GM18498 (cell line): ENCODE measurements around the gene TAPT1.
"Not testable (repeated sequence)": the region's sequence is repeated elsewhere in the genome, so short reads cannot be mapped to it uniquely, and the experiment has no call there.

Experiments used
- ATAC-seq: cut with Tn5 transposase; IDR thresholded peaks from one replicate; pipeline ENCODE4 v1.9.1; 2021; ENCODE audit warnings: mild to moderate bottlenecking, moderate library complexity; ENCODE audit not compliant: unreplicated experiment

The TAPT1 gene

GRCh38 chr4:16217300-16218051, 8.8 kb downstream of the TAPT1 start:
- peak; percentile 73 for ATAC-seq

DNA sequence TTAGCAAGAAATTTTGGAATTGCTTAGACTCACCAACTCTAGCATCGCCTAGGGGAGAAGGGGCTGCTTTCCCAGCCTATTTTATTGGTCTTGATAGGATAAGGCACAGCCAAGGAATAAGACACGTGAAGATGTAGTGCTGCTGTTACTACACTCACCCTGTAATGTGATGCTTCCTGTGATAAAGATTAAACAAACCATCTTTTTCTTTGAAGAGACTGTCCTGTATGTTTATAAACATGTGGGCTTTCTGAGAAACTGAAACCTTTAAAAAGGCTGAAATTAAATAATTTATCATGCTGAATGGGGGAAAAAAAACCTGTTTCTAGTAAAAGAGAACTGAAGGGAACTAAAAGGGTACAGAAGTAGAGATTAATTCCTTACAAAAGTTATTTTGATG, 13.2 kb downstream of the TAPT1 start:
- no peak for ATAC-seq

- no peak for ATAC-seq
Measured at GRCh38 chr4:16212138-16212782, 14.0 kb downstream of the TAPT1 start.

DNA sequence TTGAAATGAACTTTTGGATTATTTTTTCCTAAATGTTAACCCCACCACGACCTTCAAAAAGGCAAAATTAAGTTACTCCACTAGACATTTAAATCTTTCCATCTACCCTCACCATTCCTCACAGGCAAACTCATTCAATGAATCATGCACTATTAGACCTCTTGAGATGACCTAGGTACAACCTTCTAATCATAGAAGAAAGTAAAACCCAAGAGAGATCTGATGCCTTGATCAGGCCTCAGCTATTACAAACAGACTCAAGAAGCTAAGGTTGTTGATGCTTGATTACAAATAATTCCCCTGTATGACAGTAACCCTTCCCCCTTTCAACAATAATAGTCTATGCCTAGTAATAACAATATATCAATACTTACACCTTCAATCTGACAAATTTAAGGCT, 18.9 kb downstream of the TAPT1 start:
- no peak for ATAC-seq

- no peak for ATAC-seq
Measured at GRCh38 chr4:16206848-16207247, 19.4 kb downstream of the TAPT1 start.

DNA sequence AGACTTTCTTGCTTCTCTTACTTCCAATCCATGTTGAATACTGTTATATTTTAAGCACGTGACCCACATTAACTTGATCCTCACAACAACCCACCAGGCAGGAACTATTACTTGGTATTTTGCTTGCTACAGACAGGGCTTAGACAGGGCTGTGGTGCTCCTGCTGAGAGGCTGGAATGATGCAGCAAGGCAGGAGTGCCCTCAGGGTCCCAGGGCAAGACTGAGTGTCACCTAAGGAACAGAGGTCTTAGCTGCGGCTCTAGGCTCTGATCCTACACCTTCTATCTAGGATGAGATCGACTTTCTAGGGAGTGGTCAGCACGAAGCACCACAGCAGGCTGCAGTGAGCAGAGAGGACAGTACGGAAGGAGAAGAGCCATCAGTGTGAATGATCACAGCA, 20.0 kb downstream of the TAPT1 start:
- no peak for ATAC-seq

GRCh38 chr4:16205298-16206164, 20.7 kb downstream of the TAPT1 start:
- ATAC-seq, result peak; percentile 90

GRCh38 chr4:16204505-16204904, 21.8 kb downstream of the TAPT1 start:
- ATAC-seq, result no peak

DNA sequence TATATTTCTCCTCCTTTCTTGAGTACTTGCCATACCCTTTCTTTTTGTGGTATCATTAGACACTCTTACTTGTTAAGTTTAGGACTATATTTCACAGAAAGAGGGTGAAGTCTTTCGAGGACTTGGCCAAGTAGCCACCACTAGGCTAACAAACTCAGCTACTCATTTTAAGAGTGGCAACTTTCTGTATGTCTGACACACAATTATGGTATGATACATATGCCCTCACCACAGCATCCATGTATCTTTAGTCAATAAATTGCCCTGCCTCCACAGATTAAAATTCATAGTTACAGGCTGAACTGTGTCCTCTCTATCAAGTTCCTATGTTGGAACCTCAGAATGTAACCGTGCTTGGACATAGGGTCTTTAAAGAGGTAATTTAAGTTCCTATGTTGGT, 23.2 kb downstream of the TAPT1 start:
- no peak for ATAC-seq

- ATAC-seq, result no peak
Measured at GRCh38 chr4:16202598-16202997, 23.7 kb downstream of the TAPT1 start.

GRCh38 chr4:16199093-16199492, 27.2 kb downstream of the TAPT1 start:
- ATAC-seq, result no peak

DNA sequence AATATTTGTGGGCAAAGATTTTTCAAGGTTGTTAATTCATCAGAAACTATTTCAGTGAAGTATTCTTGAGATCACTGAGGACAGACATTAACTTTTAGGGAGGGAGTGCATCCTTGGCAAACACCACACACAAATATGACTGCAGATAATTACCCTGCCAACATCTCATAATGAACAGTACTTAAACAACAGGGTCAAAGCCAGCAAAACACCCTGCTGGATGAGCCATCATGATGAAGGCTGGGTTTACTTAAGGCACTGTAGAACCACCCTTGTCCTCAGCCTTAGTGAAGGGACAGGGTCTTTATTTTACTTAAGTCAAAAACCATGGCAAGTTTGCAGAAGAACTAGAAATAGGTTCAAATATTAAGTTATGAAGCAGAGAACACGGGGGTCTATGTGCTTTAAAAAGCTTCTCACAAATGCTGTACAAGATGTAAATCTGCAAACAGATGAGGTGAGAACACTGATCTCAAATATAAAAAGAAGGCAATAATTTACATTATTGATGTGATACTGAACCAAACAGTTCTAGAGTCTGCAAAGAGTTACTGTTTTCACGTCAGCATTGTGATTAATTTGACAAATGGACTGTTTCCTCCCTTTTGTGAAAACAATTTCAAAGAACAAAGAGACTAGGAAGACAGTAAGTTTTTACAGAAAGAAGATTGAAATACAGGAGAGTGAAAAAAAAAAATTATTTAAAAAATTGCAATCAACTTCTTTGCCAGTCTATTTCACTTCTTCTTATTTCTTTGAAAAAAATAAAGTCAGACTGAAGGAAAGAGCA, 28.2 kb downstream of the TAPT1 start:
- ATAC-seq, result no peak

- peak; percentile 69 for ATAC-seq
Measured at GRCh38 chr4:16196482-16197393, 29.5 kb downstream of the TAPT1 start.

- ATAC-seq, result no peak
Measured at GRCh38 chr4:16195209-16195608, 31.1 kb downstream of the TAPT1 start.

GRCh38 chr4:16194798-16195197, 31.5 kb downstream of the TAPT1 start:
- ATAC-seq, result not testable (repeated sequence)

DNA sequence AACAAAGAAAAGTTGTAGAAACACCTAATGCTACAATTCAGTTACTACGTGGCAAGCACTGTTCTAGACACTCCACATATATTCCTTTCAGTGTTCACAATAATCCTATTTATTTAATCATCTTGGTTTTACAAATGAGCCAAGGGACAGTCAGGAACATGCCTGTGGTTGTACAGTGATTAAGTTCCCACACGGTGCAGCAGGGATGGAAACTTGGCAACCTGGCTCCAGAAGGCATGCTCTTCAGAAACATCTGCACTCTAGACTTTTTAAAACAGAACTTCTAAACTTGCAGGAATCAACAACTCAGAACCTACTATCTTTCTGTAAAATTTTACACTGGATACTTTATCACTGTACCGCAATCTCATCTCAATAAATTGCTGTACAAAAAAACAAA, 32.1 kb downstream of the TAPT1 start:
- ATAC-seq, result no peak

GRCh38 chr4:16192631-16193518, 33.4 kb downstream of the TAPT1 start:
- no peak for ATAC-seq

- ATAC-seq, result no peak
Measured at GRCh38 chr4:16192057-16192456, 34.2 kb downstream of the TAPT1 start.

DNA sequence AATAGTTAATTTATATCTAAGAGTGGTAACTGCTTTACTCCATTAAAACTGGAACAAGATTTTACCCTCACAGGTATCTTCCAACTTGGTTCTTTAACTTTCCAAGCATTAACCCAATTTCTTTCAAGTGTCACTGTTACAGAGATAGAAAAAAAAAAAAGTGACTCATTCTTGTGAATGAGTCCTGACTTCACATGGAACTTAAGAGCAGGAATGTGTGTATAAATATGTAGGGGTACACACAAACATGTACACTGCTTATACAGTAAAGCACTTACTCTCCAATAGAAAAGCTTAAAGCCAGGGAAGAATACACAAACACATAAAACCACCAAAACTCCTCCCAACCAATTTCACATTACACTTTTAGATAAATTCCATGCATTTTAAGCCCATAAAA, 38.8 kb downstream of the TAPT1 start:
- ATAC-seq, result no peak
